ENCODE data around the gene ELMO1. TPM values are rescaled to one million over a fixed set of nuclear protein-coding genes. Genes with fewer than 3 reads are reported as not detected.

The ELMO1 gene
- total and polyA plus RNA-seq, 2 of the 13 experiments (the other 11 are each of a cell fraction or from before 2014, with no cell fraction given): 0.11 to 0.17 TPM

DNA sequence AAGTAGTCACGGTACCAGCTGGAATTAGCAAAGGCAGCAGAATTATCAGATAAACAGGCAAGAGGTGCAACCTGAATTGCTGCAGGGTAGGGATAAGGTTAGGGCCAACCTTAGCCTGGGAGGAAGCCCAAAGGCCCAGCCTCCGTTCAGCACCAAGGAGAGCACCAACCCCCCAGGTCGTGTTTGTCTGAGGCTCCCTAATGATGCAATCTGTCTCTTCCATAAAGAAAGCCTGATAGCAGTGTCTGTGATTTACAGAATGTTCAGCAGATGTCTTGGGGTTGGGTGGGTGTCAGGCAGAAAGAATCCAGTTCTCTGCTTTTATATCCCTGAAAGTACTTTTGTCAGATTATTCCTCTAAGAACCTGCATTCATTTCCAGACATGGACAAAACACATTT is 396.0 kb downstream of the ELMO1 start (continued):
- TF ChIP-seq, protein P1, sequence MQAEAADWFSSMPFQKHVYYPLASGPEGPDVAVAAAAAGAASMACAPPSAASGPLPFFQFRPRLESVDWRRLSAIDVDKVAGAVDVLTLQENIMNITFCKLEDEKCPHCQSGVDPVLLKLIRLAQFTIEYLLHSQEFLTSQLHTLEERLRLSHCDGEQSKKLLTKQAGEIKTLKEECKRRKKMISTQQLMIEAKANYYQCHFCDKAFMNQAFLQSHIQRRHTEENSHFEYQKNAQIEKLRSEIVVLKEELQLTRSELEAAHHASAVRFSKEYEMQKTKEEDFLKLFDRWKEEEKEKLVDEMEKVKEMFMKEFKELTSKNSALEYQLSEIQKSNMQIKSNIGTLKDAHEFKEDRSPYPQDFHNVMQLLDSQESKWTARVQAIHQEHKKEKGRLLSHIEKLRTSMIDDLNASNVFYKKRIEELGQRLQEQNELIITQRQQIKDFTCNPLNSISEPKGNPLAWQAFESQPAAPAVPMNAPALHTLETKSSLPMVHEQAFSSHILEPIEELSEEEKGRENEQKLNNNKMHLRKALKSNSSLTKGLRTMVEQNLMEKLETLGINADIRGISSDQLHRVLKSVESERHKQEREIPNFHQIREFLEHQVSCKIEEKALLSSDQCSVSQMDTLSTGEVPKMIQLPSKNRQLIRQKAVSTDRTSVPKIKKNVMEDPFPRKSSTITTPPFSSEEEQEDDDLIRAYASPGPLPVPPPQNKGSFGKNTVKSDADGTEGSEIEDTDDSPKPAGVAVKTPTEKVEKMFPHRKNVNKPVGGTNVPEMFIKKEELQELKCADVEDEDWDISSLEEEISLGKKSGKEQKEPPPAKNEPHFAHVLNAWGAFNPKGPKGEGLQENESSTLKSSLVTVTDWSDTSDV (CRISPR knock-in tag; IDR thresholded peaks at IDR 0.05): no peak
- TF ChIP-seq ZNF883 (CRISPR knock-in tag; IDR thresholded peaks at IDR 0.05; ENCODE audit: not compliant biosample characterization): peak; percentile 50
- TF ChIP-seq, protein P2, sequence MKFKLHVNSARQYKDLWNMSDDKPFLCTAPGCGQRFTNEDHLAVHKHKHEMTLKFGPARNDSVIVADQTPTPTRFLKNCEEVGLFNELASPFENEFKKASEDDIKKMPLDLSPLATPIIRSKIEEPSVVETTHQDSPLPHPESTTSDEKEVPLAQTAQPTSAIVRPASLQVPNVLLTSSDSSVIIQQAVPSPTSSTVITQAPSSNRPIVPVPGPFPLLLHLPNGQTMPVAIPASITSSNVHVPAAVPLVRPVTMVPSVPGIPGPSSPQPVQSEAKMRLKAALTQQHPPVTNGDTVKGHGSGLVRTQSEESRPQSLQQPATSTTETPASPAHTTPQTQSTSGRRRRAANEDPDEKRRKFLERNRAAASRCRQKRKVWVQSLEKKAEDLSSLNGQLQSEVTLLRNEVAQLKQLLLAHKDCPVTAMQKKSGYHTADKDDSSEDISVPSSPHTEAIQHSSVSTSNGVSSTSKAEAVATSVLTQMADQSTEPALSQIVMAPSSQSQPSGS (CRISPR knock-in tag; IDR thresholded peaks at IDR 0.05): peak; percentile 88; the same call in 1 of the 2 replicates
- TF ChIP-seq ONECUT2 (CRISPR knock-in tag; IDR thresholded peaks at IDR 0.05): 0 out of 2 replicates have a peak, but pooled peaks have one; percentile 15
- 0 out of 2 replicates have a peak, but pooled peaks have one; percentile 70 for TF ChIP-seq ZNF546 (CRISPR knock-in tag; conservative IDR thresholded peaks at IDR 0.05)
- no peak for TF ChIP-seq GPN1 (CRISPR knock-in tag; IDR thresholded peaks at IDR 0.05; ENCODE audit: borderline replicate concordance)
- 0 out of 2 replicates have a peak, but pooled peaks have one; percentile 76 for TF ChIP-seq ZNF614 (CRISPR knock-in tag; IDR thresholded peaks at IDR 0.05; ENCODE audit: borderline replicate concordance)
- TF ChIP-seq ZNF660 (CRISPR knock-in tag; IDR thresholded peaks at IDR 0.05; ENCODE audit: borderline replicate concordance, low read depth): no peak
- TF ChIP-seq ZNF615 (CRISPR knock-in tag; IDR thresholded peaks at IDR 0.05; ENCODE audit: borderline replicate concordance): no peak
- TF ChIP-seq ZNF496 (CRISPR knock-in tag; IDR thresholded peaks at IDR 0.05; ENCODE audit: insufficient replicate concordance): no peak
- TF ChIP-seq ZNF619 (CRISPR knock-in tag; IDR thresholded peaks at IDR 0.05): no peak
- TF ChIP-seq NKX3-1 (CRISPR knock-in tag; IDR thresholded peaks at IDR 0.05): peak; percentile 92
- TF ChIP-seq, protein P3, sequence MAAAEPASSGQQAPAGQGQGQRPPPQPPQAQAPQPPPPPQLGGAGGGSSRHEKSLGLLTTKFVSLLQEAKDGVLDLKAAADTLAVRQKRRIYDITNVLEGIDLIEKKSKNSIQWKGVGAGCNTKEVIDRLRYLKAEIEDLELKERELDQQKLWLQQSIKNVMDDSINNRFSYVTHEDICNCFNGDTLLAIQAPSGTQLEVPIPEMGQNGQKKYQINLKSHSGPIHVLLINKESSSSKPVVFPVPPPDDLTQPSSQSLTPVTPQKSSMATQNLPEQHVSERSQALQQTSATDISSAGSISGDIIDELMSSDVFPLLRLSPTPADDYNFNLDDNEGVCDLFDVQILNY (CRISPR knock-in tag; conservative IDR thresholded peaks at IDR 0.05): no peak
- TF ChIP-seq ZNF781 (CRISPR knock-in tag; IDR thresholded peaks at IDR 0.05; ENCODE audit: borderline replicate concordance, not compliant biosample characterization): peak; percentile 95
- peak; percentile 96 for TF ChIP-seq CEBPG (CRISPR knock-in tag; IDR thresholded peaks at IDR 0.05)
- TF ChIP-seq SAP130 (CRISPR knock-in tag; IDR thresholded peaks at IDR 0.05; ENCODE audit: low read depth): peak; percentile 70
- TF ChIP-seq, protein P4, sequence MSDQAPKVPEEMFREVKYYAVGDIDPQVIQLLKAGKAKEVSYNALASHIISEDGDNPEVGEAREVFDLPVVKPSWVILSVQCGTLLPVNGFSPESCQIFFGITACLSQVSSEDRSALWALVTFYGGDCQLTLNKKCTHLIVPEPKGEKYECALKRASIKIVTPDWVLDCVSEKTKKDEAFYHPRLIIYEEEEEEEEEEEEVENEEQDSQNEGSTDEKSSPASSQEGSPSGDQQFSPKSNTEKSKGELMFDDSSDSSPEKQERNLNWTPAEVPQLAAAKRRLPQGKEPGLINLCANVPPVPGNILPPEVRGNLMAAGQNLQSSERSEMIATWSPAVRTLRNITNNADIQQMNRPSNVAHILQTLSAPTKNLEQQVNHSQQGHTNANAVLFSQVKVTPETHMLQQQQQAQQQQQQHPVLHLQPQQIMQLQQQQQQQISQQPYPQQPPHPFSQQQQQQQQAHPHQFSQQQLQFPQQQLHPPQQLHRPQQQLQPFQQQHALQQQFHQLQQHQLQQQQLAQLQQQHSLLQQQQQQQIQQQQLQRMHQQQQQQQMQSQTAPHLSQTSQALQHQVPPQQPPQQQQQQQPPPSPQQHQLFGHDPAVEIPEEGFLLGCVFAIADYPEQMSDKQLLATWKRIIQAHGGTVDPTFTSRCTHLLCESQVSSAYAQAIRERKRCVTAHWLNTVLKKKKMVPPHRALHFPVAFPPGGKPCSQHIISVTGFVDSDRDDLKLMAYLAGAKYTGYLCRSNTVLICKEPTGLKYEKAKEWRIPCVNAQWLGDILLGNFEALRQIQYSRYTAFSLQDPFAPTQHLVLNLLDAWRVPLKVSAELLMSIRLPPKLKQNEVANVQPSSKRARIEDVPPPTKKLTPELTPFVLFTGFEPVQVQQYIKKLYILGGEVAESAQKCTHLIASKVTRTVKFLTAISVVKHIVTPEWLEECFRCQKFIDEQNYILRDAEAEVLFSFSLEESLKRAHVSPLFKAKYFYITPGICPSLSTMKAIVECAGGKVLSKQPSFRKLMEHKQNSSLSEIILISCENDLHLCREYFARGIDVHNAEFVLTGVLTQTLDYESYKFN (CRISPR knock-in tag; conservative IDR thresholded peaks at IDR 0.05): no peak
- TF ChIP-seq SP2 (CRISPR knock-in tag; IDR thresholded peaks at IDR 0.05): no peak
- no peak for TF ChIP-seq ZNF33B (CRISPR knock-in tag; IDR thresholded peaks at IDR 0.05)
- TF ChIP-seq, protein P5, sequence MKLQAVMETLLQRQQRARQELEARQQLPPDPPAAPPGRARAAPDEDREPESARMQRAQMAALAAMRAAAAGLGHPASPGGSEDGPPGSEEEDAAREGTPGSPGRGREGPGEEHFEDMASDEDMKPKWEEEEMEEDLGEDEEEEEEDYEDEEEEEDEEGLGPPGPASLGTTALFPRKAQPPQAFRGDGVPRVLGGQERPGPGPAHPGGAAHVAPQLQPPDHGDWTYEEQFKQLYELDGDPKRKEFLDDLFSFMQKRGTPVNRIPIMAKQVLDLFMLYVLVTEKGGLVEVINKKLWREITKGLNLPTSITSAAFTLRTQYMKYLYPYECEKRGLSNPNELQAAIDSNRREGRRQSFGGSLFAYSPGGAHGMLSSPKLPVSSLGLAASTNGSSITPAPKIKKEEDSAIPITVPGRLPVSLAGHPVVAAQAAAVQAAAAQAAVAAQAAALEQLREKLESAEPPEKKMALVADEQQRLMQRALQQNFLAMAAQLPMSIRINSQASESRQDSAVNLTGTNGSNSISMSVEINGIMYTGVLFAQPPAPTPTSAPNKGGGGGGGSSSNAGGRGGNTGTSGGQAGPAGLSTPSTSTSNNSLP (IDR thresholded peaks at IDR 0.05; ENCODE audit: low read depth, low read length): no peak
- no peak for TF ChIP-seq SNAPC2 (CRISPR knock-in tag; IDR thresholded peaks at IDR 0.05)

Measured in HepG2 (cell line).